CD14-positive monocyte (primary cell): ENCODE measurements around the gene RAN. TPM values are rescaled to one million over a fixed set of nuclear protein-coding genes. Genes with fewer than 3 reads are reported as not detected.

Experiments used
- DNase-seq, 3 donors: peaks; one replicate each; pipeline ENCODE4 v3.0.0-alpha.2; 2011 to 2022
- H2AFZ ChIP-seq: 2 replicates; pipeline ENCODE4 v1.6.0; 2012; ENCODE audit warnings: mild to moderate bottlenecking, low read depth, low read length, inconsistent platforms; ENCODE audit not compliant: insufficient read depth, poor library complexity, severe bottlenecking
- H3K27ac ChIP-seq, 2 donors: 1 replicate in 1 of 2; 2 replicates in 1 of 2; pipeline ENCODE4 v1.5.1; 2012 to 2013; ENCODE audit warnings: low read length in 2 of 2, control low read depth in 1 of 2, inconsistent platforms in 1 of 2, low read depth in 1 of 2, mild to moderate bottlenecking in 1 of 2
- H3K27me3 ChIP-seq, 2 donors: one replicate each; pipeline versions ENCODE4 v1.6.0 to v1.6.1; 2011 to 2013; ENCODE audit warnings: low read length in 2 of 2; ENCODE audit not compliant: control insufficient read depth in 2 of 2, insufficient read depth in 2 of 2
- H3K36me3 ChIP-seq, 2 donors: replicated peaks in 1 of 2; 1 replicate in 1 of 2; 2 replicates in 1 of 2; pipeline versions ENCODE4 v1.5.1 to v1.6.1; 2012 to 2013; ENCODE audit warnings: low read length in 2 of 2, control low read depth in 1 of 2, inconsistent platforms in 1 of 2, mild to moderate bottlenecking in 1 of 2; ENCODE audit not compliant: insufficient read depth in 2 of 2, control insufficient read depth in 1 of 2
- H3K4me1 ChIP-seq, 2 donors: 1 replicate in 1 of 2; 2 replicates in 1 of 2; pipeline versions ENCODE4 v1.5.1 to v1.6.1; 2012 to 2013; ENCODE audit warnings: low read length in 2 of 2, control low read depth in 1 of 2, inconsistent platforms in 1 of 2, mild to moderate bottlenecking in 1 of 2, moderate library complexity in 1 of 2; ENCODE audit not compliant: insufficient read depth in 2 of 2, control insufficient read depth in 1 of 2
- H3K4me2 ChIP-seq: replicated peaks from 2 replicates; pipeline ENCODE3; 2012; ENCODE audit warnings: low read length, moderate library complexity, mild to moderate bottlenecking; ENCODE audit not compliant: poor library complexity, severe bottlenecking; ENCODE audit errors: extremely low read depth
- H3K4me3 ChIP-seq, 3 experiments: fragments of 200-600 bp in 1 of 3; sonication (generic) in 1 of 3; replicated peaks in 1 of 3; 1 replicate in 2 of 3; 2 replicates in 1 of 3; pipeline ENCODE4 v1.5.1; 2011 to 2013; ENCODE audit warnings: low read length in 3 of 3, mild to moderate bottlenecking in 3 of 3, control low read depth in 2 of 3, low read depth in 2 of 3, inconsistent platforms in 1 of 3, moderate library complexity in 1 of 3
- H3K79me2 ChIP-seq: 2 replicates; pipeline ENCODE4 v1.6.0; 2012; ENCODE audit warnings: mild to moderate bottlenecking, control low read depth, inconsistent platforms, low read length, moderate library complexity; ENCODE audit not compliant: insufficient read depth
- H3K9ac ChIP-seq: 2 replicates; pipeline ENCODE4 v1.6.0; 2017; ENCODE audit warnings: low read length, mild to moderate bottlenecking; ENCODE audit not compliant: insufficient read depth, poor library complexity, severe bottlenecking
- H3K9me3 ChIP-seq, 2 donors: replicated peaks in 1 of 2; 1 replicate in 1 of 2; 2 replicates in 1 of 2; pipeline versions ENCODE4 v1.5.1 to v1.6.1; 2012 to 2013; ENCODE audit warnings: low read length in 2 of 2, control low read depth in 1 of 2; ENCODE audit not compliant: control insufficient read depth in 1 of 2, insufficient read depth in 1 of 2
- H4K20me1 ChIP-seq: 2 replicates; pipeline ENCODE4 v1.6.0; 2012; ENCODE audit warnings: mild to moderate bottlenecking, low read length, control low read depth, moderate library complexity; ENCODE audit not compliant: insufficient read depth
- H3K27ac Mint-ChIP-seq, 7 donors: one replicate each; pipeline ENCODE4 v1.8.0; 2020; ENCODE audit warnings: mild to moderate bottlenecking in 7 of 7, mixed read lengths in 7 of 7, moderate library complexity in 6 of 7, inconsistent platforms in 2 of 7
- H3K27me3 Mint-ChIP-seq, 3 donors: one replicate each; pipeline ENCODE4 v1.8.0; 2021 to 2022; ENCODE audit warnings: low read depth in 3 of 3, mild to moderate bottlenecking in 3 of 3, mixed read lengths in 3 of 3, moderate library complexity in 3 of 3, inconsistent platforms in 1 of 3
- H3K36me3 Mint-ChIP-seq, 2 donors: one replicate each; pipeline ENCODE4 v1.8.0; 2020; ENCODE audit warnings: mixed read lengths in 2 of 2, inconsistent platforms in 1 of 2, mild to moderate bottlenecking in 1 of 2
- H3K4me1 Mint-ChIP-seq: one replicate; pipeline ENCODE4 v1.8.0; 2020; ENCODE audit warnings: mild to moderate bottlenecking, mixed read lengths
- H3K4me3 Mint-ChIP-seq, 2 donors: one replicate each; pipeline ENCODE4 v1.8.0; 2020; ENCODE audit warnings: mild to moderate bottlenecking in 2 of 2, mixed read lengths in 2 of 2, moderate library complexity in 1 of 2
- H3K9me3 Mint-ChIP-seq, 7 donors: one replicate each; pipeline ENCODE4 v1.8.0; 2020 to 2022; ENCODE audit warnings: mixed read lengths in 7 of 7, mild to moderate bottlenecking in 6 of 7, moderate library complexity in 6 of 7, inconsistent platforms in 2 of 7
- WGBS: methylation state at CpG from one replicate; pipeline ENCODE4 v1.1.5; 2013; ENCODE audit warnings: missing lambda C conversion rate; ENCODE audit not compliant: insufficient coverage; 5-methylcytosine and 5-hydroxymethylcytosine counted together
- intact Hi-C, 2 donors: fragments of 100-400 bp; cut with micrococcal nuclease; formaldehyde crosslinking; loops; one replicate each; pipeline versions ENCODE4 v1.15.0 to v1.15.1; 2023
- polyA plus RNA-seq, 3 donors: library from polyadenylated mRNA; depleted of rRNA in 1 of 3; unstranded in 2 of 3; stranded (reverse) in 1 of 3; fragments of 300-500 nt in 2 of 3; fragments of >200 nt in 1 of 3; fragmentation: Illumina TruSeq in 2 of 3; gene quantifications; 1 replicate in 2 of 3; 2 replicates in 1 of 3; pipeline ENCODE4 v1.2.3, GENCODE V29; 2012 to 2021
- TF ChIP-seq, protein P1 (sequence below): fragments of 200-600 bp; IDR thresholded peaks from one replicate; pipeline ENCODE4 v1.8.0; 2022; ENCODE audit warnings: antibody characterized with exemption, mild to moderate bottlenecking

RAN gene
- polyA plus RNA-seq, 3 donors = 197 to 443 (median 366) TPM

- TF ChIP-seq, protein P1, sequence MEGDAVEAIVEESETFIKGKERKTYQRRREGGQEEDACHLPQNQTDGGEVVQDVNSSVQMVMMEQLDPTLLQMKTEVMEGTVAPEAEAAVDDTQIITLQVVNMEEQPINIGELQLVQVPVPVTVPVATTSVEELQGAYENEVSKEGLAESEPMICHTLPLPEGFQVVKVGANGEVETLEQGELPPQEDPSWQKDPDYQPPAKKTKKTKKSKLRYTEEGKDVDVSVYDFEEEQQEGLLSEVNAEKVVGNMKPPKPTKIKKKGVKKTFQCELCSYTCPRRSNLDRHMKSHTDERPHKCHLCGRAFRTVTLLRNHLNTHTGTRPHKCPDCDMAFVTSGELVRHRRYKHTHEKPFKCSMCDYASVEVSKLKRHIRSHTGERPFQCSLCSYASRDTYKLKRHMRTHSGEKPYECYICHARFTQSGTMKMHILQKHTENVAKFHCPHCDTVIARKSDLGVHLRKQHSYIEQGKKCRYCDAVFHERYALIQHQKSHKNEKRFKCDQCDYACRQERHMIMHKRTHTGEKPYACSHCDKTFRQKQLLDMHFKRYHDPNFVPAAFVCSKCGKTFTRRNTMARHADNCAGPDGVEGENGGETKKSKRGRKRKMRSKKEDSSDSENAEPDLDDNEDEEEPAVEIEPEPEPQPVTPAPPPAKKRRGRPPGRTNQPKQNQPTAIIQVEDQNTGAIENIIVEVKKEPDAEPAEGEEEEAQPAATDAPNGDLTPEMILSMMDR = no peak
- H3K4me3 ChIP-seq = peak overlapping the region; percentile 22 to 76 (median 49)
- Mint-ChIP-seq H3K4me3 (peak overlapping the region; percentile 70 to 87), H3K27ac (peak overlapping the region in 1 of 7 donors; percentile 78), H3K9me3 (peaks cover 0 to 4% (median 0%) of the 10 kb centered on the region in 7 donors), H3K36me3 (peaks cover 11 to 13% of the 10 kb centered on the region in 2 donors), H3K27me3 (peaks cover 8 to 11% (median 11%) of the 10 kb centered on the region in 3 donors), H3K4me1 (peaks cover 34% of the 10 kb centered on the region)
- H3K36me3 ChIP-seq = no peaks in the 10 kb centered on the region
- 17% methylated on average over 38 of the region's 38 CpGs for WGBS
- H3K4me1 ChIP-seq = peaks cover 18 to 28% of the 10 kb centered on the region in 2 donors
- peak overlapping the region; percentile 88 for H2AFZ ChIP-seq
- intact Hi-C loops = loop anchor here in 1 of 2 donors (5.0 kb wide), 1 partner anchor 34 kb away; the partner anchor contains the start of gene RAN
- H3K4me2 ChIP-seq = peak overlapping the region; percentile 86
- peak overlapping the region; percentile 43 for H3K9ac ChIP-seq
- H3K27me3 ChIP-seq = peaks cover 0 to 5% of the 10 kb centered on the region in 2 donors
- DNase-seq = peak in 1 of 3 donors; percentile 10
- peaks cover 10% of the 10 kb centered on the region for H4K20me1 ChIP-seq
- H3K9me3 ChIP-seq = no peaks in the 10 kb centered on the region
- H3K79me2 ChIP-seq = peaks cover 12% of the 10 kb centered on the region
- H3K27ac ChIP-seq = no peak overlapping the region
Measured at GRCh38 chr12:130838284-130838950, 33.4 kb upstream of the RAN start.

GRCh38 chr12:130838951-130839769 is 32.7 kb upstream of the RAN start, which contains the start of gene STX2:
TSS of gene STX2 (minus strand) at chr12:130839250. CDS start at chr12:130839099, 151 bp downstream.
- peaks cover 7% of the 10 kb centered on the region for H4K20me1 ChIP-seq
- peak; percentile 52 to 79 (median 77) for DNase-seq
- H3K4me1 Mint-ChIP-seq = peaks cover 27% of the 10 kb centered on the region
- WGBS = under 1% methylated on average over 65 of the region's 79 CpGs
- H3K36me3 ChIP-seq = no peaks in the 10 kb centered on the region
- no peak within 1 kb of the TSS for H3K27ac ChIP-seq
- H3K27me3 ChIP-seq = peaks cover 0 to 5% of the 10 kb centered on the region in 2 donors
- peak within 1 kb of the TSS; percentile 73 to 87 for H3K4me3 Mint-ChIP-seq
- TF ChIP-seq, protein P1 = no peak
- intact Hi-C loops = loop anchor here (1.0 to 5.0 kb wide), 2 partner anchors 31 to 33 kb away; partner anchors contain the start of gene RAN (in 1 of the 2)
- H3K9me3 ChIP-seq = no peaks in the 10 kb centered on the region
- peak within 1 kb of the TSS; percentile 43 for H3K9ac ChIP-seq
- H3K79me2 ChIP-seq = peaks cover 12% of the 10 kb centered on the region
- H3K4me2 ChIP-seq = peak within 1 kb of the TSS; percentile 89
- peaks cover 8 to 11% (median 10%) of the 10 kb centered on the region in 3 donors for H3K27me3 Mint-ChIP-seq
- peak within 1 kb of the TSS; percentile 35 to 76 (median 49) for H3K4me3 ChIP-seq
- H3K9me3 Mint-ChIP-seq = peaks cover 0 to 4% (median 0%) of the 10 kb centered on the region in 7 donors
- H2AFZ ChIP-seq = peak within 1 kb of the TSS; percentile 88
- peaks cover 7 to 8% of the 10 kb centered on the region in 2 donors for H3K36me3 Mint-ChIP-seq
- H3K4me1 ChIP-seq = peaks cover 17 to 22% of the 10 kb centered on the region in 2 donors
- H3K27ac Mint-ChIP-seq = peak within 1 kb of the TSS in 6 of 7 donors; percentile 25 to 88 (median 66)
